Endothelial cell (in vitro differentiated cells): Measurements from ENCODE around the gene PGAM4. TPM values are rescaled to one million over a fixed set of nuclear protein-coding genes. Genes with fewer than 3 reads are reported as not detected.
"Not testable (repeated sequence)": the region's sequence is repeated elsewhere in the genome, so short reads cannot be mapped to it uniquely, and the experiment has no call there.

Experiments
- DNase-seq: peaks from one replicate; pipeline ENCODE4 v3.0.0; 2021; ENCODE audit warnings: low spot score
- H3K27ac Mint-ChIP-seq: one replicate; pipeline ENCODE4 v1.8.0; 2021; ENCODE audit warnings: mixed read lengths, inconsistent platforms; ENCODE audit not compliant: unreplicated experiment
- H3K27me3 Mint-ChIP-seq: one replicate; pipeline ENCODE4 v1.8.0; 2021; ENCODE audit warnings: mild to moderate bottlenecking, moderate library complexity, mixed read lengths, inconsistent platforms; ENCODE audit not compliant: unreplicated experiment
- H3K36me3 Mint-ChIP-seq: one replicate; pipeline ENCODE4 v1.8.0; 2021; ENCODE audit warnings: mild to moderate bottlenecking, low read depth, mixed read lengths, inconsistent platforms; ENCODE audit not compliant: unreplicated experiment
- H3K4me1 Mint-ChIP-seq: one replicate; pipeline ENCODE4 v1.8.0; 2021; ENCODE audit warnings: mild to moderate bottlenecking, mixed read lengths, inconsistent platforms; ENCODE audit not compliant: unreplicated experiment
- H3K4me3 Mint-ChIP-seq: one replicate; pipeline ENCODE4 v1.8.0; 2021; ENCODE audit warnings: mild to moderate bottlenecking, mixed read lengths, inconsistent platforms; ENCODE audit not compliant: unreplicated experiment
- H3K9me3 Mint-ChIP-seq: one replicate; pipeline ENCODE4 v1.8.0; 2021; ENCODE audit warnings: mixed read lengths, inconsistent platforms; ENCODE audit not compliant: unreplicated experiment
- total RNA-seq: library from RNA; stranded (reverse); fragmentation: NEBNext Ultra II Directional; extraction: Animal tissue kit (Norgen Biotek cat#: 25700); gene quantifications from one replicate; pipeline ENCODE4 v1.2.1, GENCODE V29; 2021; ENCODE audit not compliant: unreplicated experiment
- TF ChIP-seq, protein P1 (sequence below): fragments of 200-600 bp; sonication (generic); IDR thresholded peaks from one replicate; pipeline ENCODE4 v1.5.0; 2021; ENCODE audit warnings: antibody characterized with exemption; ENCODE audit not compliant: unreplicated experiment

Gene PGAM4
- total RNA-seq, 1 donor from 2014 or later: not detected

DNA sequence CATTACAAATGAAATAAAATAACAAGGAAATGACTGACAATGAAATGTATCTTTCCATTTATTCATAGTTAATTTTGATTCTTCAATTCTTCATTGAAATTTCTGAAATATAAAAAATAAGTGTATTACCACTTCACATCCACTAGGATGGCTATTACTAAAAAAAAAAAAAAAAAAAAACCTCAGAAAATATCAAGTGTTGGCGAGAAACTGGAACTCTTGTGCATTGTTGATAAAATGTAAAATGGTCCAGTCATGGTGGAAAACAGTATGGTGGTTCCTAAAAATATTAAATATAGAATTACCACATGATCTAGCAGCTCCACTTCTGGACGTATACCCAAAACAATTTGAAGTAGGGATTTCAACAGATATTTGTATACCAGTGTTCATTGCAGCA, 22.9 kb downstream of the PGAM4 start:
- DNase-seq: no peak
- H3K36me3 Mint-ChIP-seq: no peaks in the 10 kb centered on the region
- H3K27ac Mint-ChIP-seq: no peak overlapping the region
- TF ChIP-seq, protein P1, sequence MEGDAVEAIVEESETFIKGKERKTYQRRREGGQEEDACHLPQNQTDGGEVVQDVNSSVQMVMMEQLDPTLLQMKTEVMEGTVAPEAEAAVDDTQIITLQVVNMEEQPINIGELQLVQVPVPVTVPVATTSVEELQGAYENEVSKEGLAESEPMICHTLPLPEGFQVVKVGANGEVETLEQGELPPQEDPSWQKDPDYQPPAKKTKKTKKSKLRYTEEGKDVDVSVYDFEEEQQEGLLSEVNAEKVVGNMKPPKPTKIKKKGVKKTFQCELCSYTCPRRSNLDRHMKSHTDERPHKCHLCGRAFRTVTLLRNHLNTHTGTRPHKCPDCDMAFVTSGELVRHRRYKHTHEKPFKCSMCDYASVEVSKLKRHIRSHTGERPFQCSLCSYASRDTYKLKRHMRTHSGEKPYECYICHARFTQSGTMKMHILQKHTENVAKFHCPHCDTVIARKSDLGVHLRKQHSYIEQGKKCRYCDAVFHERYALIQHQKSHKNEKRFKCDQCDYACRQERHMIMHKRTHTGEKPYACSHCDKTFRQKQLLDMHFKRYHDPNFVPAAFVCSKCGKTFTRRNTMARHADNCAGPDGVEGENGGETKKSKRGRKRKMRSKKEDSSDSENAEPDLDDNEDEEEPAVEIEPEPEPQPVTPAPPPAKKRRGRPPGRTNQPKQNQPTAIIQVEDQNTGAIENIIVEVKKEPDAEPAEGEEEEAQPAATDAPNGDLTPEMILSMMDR: peak; percentile 42
- no peaks in the 10 kb centered on the region for H3K4me1 Mint-ChIP-seq
- no peaks in the 10 kb centered on the region for H3K27me3 Mint-ChIP-seq
- no peaks in the 10 kb centered on the region for H3K9me3 Mint-ChIP-seq
- H3K4me3 Mint-ChIP-seq: no peak overlapping the region

GRCh38 chrX:77945910-77946545, 23.4 kb downstream of the PGAM4 start:
- no peaks in the 10 kb centered on the region for H3K9me3 Mint-ChIP-seq
- TF ChIP-seq, protein P1: no peak
- H3K27me3 Mint-ChIP-seq: no peaks in the 10 kb centered on the region
- H3K36me3 Mint-ChIP-seq: no peaks in the 10 kb centered on the region
- H3K4me3 Mint-ChIP-seq: no peak overlapping the region
- H3K4me1 Mint-ChIP-seq: no peaks in the 10 kb centered on the region
- no peak for DNase-seq
- no peak overlapping the region for H3K27ac Mint-ChIP-seq

- not testable (repeated sequence) for H3K4me1 Mint-ChIP-seq, H3K36me3 Mint-ChIP-seq, H3K27ac Mint-ChIP-seq, DNase-seq, H3K4me3 Mint-ChIP-seq, H3K9me3 Mint-ChIP-seq, H3K27me3 Mint-ChIP-seq
Observed at GRCh38 chrX:77945031-77945430, 24.4 kb downstream of the PGAM4 start.

DNA sequence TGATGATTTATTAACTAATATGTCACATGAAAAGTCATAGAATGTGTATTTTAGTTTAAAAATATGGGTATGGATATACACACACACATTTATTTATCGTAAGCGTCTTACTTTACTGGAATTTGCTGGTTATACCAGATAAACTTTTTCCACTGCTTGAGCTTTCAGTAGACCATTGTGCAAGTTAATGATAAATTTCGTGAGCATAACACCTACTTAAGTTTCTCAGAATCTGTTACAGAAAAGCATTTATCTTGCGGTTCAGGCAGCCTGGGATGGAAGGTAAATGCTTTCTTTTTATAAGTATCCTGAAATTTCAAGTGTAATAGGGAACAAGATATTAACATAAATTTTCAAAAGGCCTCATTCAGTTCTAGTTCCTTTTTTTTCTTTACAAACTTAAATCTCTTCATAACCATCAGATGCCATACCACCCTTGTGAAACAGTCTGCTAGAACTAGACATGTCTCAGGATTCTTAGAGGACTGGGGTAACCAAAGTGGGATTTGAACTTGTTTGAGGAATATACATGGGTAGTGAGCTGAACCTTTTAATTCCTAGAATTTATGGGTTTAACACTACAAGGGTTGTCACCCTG, 31.3 kb downstream of the PGAM4 start:
- Mint-ChIP-seq H3K27me3 (no peaks in the 10 kb centered on the region), H3K36me3 (no peaks in the 10 kb centered on the region), H3K4me3 (no peak overlapping the region), H3K27ac (no peak overlapping the region), H3K4me1 (no peaks in the 10 kb centered on the region), H3K9me3 (no peaks in the 10 kb centered on the region)
- TF ChIP-seq, protein P1: no peak
- DNase-seq: no peak

- Mint-ChIP-seq H3K27me3 (no peaks in the 10 kb centered on the region), H3K9me3 (no peaks in the 10 kb centered on the region), H3K4me1 (no peaks in the 10 kb centered on the region), H3K36me3 (no peaks in the 10 kb centered on the region), H3K27ac (no peak overlapping the region), H3K4me3 (no peak overlapping the region)
- DNase-seq: no peak
- TF ChIP-seq, protein P1: no peak
Observed at GRCh38 chrX:77937291-77937690, 32.1 kb downstream of the PGAM4 start.
